HG03095 (cell line): ENCODE measurements around the gene ARFIP1.
"Not testable (repeated sequence)": the region's sequence is repeated elsewhere in the genome, so short reads cannot be mapped to it uniquely, and the experiment has no call there.

Source experiments
- ATAC-seq: cut with Tn5 transposase; IDR thresholded peaks from one replicate; pipeline ENCODE4 v1.9.1; 2021; ENCODE audit warnings: moderate library complexity; ENCODE audit not compliant: unreplicated experiment

Gene ARFIP1

DNA sequence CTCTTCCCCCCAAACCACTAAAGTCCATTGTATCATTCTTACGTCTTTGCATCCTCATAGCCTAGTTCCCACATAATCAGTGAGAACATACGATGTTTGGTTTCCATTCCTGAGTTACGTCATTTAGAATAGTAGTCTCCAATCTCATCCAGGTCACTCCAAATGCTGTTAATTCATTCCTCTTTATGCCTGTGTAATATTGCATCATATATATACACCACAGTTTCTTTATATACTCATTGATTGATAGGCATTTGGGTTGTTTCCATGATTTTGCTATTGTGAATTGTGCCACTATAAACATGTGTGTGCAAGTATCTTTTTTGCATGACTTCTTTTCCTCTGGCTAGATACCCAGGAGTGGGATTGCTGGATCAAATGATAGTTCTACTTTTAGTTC lies 57.2 kb downstream of the ARFIP1 start:
- no peak for ATAC-seq

DNA sequence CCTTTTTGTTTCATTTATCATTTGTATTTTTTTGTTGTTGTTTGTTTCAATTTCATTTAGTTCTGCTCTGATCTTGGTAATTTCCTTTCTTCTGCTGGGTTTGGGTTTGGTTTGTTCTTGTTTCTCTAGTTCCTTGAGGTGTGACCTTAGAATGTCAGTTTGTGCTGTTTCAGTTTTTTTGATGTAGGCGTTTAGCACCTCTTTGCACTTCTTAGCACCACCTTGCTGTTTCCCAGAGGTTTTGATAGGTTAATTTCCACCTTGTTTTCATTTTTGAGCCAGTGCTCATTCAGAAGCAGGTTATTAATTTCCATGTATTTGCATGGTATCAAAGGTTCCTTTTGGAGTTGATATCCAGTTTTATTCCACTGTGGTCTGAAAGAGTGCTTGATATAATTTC lies 60.0 kb downstream of the ARFIP1 start:
- ATAC-seq = not testable (repeated sequence)

DNA sequence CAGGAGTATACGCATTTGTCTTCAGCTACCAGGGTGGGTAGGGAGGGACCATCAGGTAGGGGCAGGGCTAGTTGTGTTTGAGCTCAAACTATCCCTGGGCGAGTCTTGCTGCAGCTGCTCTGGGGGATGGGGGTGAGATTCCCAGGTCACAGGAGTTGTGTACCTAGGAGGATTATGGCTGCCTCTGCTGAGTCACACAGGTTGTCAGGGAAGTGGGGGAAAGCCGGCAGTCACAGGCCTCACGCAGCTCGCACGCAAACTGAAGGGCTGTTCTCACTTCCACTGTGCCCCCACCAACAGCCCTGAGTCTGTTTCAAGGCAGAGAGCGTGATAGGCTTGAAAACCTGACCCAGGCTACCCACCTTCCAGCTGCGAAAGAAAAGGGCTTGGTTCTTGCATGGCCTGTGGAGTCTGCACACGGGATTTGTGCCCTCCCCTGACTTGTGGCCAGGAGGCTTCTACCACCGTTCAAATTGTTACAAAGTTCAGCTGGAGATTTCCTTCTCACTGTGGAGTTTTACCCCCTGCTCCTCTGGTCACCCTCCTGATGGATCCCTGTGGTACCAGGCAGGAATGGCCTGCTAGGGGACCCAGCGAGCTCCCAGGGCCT lies 63.8 kb downstream of the ARFIP1 start:
- ATAC-seq = no peak

DNA sequence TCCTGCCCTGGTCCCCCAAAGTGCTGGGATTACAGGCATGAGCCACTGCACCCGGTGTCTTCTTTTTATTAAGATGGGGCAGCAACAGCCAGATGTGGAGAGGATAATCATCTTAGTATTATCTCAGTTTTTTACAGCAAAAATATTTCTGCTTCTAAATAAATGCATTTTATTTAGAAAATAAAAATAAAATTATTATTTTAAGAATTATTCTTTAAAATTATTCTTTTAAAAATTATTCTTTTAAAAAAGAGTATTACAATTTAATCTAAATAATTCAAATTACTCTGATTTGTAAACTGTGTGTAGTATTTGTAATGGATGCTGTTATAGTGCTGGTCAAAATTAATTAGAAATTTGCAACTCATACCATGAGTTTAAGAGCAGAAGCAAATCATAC lies 67.6 kb downstream of the ARFIP1 start:
- no peak for ATAC-seq

DNA sequence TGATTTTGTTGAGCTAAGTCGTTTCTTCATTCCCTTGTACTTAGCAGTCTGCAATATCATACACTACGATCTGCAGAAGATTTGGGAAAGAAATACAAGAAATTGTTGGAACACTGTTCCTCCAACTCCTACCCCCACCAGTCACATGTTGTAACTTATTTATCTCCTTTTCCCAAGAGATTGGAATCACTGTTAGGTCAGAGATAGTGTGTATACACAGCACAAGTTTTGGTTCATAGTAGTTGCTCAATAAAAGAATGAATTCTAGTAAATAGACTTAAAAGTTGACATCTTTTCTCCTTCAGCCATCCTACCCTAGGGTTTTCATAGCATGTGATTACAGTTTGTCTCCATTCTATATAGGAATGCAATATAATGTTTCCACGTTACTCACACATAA lies 68.8 kb downstream of the ARFIP1 start:
- no peak for ATAC-seq

DNA sequence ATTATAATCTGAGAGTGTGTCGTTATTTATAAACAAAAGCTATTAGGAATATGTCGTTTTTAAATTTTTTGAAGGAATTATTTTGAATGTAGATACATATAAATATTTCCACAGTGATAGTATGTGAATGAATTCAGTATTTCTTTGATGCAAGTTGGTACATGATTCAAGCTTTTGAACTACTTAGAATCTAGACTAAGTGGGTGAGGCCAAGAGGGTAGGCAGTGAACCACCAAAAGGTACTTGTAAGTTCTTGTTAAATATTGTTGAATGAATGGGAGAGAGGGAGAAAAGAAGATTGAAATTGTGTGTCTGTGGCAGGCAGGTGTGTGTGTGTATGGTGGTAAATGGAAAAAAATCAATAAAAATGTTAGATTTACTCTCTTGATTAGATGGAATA lies 69.6 kb downstream of the ARFIP1 start:
- no peak for ATAC-seq

DNA sequence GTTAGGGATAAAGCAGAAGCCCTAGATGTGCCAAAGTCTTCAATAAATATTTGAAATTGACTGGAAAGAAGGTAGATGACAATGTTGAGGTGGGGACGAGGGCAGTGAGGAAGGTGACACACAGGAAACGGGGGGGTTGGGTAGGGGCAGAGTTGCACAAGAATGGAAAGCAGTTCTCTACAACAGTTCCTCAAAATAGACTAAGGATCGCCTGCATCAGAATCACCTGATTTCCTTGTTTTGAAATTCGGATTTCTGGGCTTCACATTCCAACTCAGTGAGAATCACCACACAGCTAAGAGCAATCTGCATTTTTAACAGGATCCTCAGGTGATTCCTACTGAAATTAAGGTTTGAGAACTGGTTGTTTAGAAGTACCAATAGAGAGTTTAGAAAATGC lies 70.6 kb downstream of the ARFIP1 start:
- no peak for ATAC-seq

DNA sequence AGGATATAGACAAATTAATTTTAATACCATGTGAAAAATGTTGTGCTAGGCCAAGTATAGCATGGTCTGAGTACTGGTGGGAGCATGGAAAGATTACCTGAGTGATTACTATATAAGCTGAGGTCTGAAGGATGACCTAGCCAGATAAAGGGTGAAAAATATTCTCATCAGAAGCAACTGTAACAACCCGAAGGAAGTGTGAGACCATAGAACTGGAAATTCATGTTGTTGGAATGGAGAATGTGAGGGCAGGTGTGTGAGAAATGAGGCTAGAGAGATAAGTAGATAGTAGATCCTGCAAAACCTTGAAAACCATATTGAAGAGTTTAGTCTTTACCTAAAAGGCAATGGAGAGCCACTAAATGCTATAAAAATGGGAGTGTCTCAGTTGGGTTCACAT lies 71.5 kb downstream of the ARFIP1 start:
- ATAC-seq = no peak

DNA sequence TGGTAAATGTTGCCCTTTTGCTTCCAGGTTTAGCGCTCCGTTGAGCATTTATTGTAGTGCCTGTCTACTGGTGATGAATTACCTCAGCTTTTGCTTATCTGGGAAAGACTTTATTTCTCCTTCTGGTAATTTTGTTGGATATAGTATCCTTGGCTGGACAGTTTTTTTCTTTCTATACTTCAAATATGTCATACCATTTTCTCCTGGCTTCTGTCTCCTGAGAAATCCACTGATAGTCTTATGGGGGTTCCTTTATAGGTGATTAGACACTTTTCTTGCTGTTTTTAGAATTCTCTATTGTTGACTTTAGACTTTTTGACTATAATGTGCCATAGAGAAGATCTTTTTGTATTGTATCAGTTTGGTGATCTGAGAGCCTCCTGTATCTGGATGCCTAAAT lies 73.5 kb downstream of the ARFIP1 start:
- no peak for ATAC-seq

DNA sequence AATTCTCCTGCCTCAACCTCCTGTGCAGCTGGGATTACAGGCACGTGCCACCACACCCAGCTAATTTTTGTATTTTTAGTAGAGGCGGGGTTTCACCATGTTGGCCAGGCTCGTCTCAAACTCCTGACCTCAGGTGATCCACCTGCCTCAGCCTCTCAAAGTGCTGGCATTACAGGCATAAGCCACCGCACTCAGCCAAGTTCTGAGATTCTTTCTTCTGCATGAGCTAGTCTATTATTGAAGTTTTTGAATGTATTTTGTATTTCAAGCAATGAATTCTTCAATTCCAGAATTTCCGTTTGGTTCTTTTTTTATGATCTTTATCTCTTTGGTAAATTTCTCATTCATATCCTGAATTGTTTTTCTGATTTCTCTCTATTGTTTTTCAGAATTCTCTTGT lies 74.3 kb downstream of the ARFIP1 start:
- ATAC-seq = not testable (repeated sequence)

DNA sequence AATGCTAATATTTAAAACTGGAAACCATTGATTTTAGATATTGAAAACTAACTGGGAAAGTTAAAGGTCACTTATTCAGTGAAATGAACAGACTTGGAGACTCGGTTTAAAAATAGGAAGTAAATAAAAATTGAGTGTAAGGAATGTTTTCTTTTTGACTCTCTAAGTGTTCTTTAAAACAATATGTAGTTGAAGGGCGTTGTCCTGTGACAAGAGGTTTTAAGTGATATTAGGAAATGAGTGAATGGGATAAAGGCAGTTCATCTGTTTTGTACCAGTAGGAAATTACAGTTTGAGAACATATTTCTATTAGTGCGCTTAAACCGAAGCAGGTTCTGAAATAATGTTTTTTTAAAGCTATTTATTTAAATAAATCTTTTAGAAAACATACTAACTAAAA lies 77.2 kb downstream of the ARFIP1 start:
- no peak for ATAC-seq

DNA sequence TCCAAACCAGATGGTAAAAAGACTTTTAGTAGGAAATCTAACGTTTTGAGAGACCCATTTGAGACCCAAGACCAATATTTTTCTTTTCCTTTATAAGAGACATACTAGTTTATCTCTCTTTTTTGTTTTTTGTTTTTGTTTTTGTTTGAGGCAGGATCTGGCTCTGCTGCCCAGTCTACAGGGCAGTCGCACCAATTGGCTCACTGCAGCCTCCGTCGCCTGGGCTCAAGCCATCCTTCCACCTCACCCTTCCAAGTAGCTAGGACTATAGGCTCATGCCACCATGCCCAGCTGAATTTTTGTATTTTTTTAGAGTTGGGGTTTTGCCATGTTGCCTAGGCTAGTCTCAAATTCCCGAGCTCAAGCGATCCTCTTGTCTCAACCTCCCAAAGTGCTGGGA lies 79.2 kb downstream of the ARFIP1 start:
- ATAC-seq = no peak

DNA sequence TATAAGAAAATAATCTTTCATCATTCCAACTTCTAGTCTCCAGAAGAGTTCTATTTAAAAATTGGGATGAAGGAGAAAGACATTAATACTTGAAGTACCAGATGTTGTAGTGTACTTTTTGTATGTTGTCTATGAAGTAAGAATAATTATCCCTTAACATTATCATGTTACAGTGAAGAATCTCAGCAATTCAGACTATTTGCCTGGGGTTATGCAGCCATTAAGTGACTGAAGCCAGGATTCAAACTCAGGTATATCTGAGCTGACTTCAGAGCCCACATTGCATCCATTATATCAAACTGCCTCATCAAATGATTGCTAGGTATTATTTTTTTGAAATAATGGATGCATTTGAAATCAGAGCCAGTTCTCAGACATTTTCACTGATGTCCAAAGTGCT lies 80.3 kb downstream of the ARFIP1 start:
- no peak for ATAC-seq

DNA sequence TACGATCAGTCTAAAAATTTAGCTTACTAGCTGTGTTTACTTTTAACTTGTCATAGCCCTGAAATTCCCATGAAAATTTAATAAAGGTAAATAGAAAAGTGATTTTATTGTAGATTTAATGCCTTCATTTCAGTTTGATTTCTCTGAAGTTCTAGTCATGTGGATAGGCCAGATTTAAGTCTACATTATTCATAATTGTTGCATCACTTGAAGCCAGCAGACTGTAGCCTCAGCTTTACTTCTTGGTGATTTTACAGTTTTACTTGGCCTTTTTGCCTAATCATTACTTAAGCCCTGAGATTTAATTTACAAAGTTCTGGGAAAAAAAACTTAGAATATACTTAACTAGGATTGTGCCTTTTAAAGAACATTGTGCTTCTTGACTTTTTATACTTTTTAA lies 82.9 kb downstream of the ARFIP1 start:
- no peak for ATAC-seq

DNA sequence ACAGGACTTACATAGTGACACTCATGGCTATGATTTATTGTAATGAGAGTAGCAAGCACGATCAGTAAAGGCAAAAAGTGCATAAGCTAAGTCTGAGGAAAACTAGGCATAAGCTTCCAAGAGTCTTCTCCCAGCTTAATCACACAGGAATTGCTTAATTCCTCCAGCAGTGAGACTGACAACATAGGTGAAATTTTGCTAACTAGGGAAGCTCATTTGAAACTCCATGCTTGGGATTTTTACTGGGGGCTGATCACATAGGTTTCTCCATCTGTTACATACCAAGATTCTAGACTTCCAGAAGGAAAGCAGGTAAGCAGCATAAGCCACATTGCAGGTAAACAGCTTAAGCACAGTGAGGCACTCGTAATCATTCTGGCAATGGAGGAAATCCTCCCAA lies 84.6 kb downstream of the ARFIP1 start:
- no peak for ATAC-seq

DNA sequence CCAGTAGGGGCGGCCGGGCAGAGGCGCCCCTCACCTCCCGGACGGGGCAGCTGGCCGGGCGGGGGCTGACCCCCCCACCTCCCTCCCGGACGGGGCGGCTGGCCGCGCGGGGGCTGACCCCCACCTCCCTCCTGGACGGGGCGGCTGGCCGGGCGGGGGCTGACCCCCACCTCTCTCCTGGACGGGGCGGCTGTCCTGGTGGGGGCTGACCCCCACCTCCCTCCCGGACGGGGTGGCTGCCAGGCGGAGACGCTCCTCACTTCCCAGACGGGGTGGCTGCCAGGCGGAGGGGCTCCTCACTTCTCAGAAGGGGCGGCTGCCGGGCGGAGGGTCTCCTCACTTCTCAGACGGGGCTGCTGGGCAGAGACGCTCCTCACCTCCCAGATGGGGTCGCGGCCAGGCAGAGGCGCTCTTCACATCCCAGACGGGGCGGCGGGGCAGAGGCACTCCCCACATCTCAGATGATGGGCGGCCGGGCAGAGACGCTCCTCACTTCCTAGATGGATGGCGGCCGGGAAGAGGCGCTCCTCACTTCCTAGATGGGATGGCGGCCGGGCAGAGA lies 86.8 kb downstream of the ARFIP1 start:
- not testable (repeated sequence) for ATAC-seq

DNA sequence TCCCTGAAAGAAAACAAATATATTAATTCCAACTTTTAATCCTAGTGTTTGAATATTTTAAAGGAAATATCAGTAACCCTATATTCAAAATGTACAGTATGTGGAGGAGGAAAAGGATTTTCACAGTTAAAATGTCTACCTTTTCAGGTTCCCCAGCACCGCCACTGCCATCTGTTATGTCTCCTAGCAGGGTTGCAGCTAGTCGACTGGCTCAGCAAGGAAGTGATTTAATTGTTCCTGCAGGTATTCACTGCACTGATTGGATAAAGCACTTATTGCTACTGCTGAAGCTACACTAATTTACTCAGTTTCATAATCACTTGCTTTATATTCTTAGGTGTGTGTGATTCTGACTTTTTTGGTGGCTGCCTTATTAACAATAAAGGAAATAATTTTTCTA lies 90.9 kb downstream of the ARFIP1 start:
- no peak for ATAC-seq

DNA sequence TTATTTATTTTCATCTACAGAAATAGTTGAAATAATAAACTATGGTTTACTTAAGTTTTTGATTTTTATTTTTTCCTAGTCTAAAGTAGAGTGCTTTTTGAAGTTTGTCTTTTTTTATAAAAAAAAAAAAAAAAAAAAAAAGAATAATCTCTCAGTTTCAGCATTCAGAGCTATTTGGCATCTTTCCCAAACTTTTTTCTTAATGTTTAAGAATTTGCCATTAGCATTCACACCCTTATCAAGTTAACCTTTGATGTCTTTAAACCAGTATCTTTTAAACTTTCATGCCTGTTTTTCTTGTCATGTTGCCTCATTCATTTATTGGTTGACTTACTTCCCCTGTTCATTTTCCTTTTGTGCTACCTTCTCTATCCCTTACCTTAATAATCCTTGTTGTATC lies 95.5 kb downstream of the ARFIP1 start:
- no peak for ATAC-seq

DNA sequence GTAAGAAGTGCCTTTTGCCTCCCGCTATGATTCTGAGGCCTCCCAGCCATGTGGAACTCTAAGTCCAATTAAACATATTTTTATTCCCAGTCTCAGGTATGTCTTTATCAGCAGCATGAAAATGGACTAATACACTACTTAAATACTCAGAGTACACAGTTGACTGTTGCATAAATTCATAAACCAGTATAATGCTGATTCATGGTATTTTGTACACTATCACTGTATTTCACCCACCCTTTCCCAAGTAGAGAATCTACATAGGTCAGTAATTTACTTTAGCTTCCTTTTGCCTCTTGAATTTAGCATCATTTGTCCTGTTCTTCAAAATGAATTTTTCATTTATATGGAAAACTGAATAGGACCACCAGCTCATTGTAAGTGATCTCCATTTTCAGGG lies 98.1 kb downstream of the ARFIP1 start:
- no peak for ATAC-seq

DNA sequence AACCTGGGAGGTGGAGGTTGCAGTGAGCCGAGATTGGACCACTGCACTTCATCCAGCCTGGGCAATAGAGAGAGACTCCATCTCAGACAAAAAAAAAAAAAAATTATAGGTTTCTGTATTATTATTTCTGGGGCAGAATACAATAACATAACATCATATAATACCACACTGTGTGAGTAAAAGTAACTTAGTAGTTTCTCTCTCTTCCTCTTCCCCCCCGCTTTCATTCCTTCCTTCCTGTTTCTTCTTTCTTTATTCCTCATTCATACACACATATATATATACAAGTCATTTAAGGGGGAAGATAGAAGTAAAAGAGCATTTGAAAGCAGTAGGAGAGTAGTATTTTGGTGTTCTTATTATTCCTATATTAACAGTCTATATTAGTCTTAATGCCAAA lies 100.5 kb downstream of the ARFIP1 start:
- no peak for ATAC-seq

DNA sequence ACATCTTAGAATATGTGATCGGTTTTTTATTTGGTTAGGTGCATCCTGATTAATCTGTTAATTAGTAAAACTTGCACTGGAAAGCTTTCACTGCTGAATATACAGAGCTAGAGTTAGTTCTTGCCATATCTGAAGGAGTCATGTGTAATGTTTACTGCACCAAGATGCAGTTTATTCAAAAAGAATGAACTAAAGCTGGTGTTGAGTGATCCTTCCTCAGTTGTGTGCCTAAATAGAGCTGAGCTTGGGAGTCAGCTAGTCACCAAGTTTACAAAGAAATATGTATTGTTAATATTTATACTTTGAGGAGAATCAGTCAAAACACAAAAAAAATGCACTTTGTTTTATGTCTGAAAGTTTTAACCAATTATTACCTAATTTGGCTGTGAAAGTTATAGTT lies 102.2 kb downstream of the ARFIP1 start:
- ATAC-seq = no peak

DNA sequence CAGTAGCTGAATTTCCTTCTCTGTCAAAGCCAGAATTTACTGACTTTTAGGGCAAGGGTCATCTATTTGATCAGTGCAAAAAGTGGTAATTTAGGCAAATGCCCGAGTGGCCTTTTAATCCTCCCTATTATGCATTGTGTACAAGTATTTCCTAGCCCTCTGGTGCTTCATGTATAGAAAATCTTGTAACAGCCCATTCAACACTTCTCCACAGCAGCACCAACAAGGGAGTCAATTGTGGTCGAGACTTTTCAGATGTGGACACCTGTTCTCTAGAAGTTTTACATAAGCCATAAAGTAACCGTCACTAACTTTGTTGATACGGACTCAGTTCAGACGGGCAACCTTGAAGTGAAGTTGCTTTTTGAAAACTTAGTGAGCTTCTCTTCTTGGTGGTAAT lies 105.4 kb downstream of the ARFIP1 start:
- no peak for ATAC-seq

DNA sequence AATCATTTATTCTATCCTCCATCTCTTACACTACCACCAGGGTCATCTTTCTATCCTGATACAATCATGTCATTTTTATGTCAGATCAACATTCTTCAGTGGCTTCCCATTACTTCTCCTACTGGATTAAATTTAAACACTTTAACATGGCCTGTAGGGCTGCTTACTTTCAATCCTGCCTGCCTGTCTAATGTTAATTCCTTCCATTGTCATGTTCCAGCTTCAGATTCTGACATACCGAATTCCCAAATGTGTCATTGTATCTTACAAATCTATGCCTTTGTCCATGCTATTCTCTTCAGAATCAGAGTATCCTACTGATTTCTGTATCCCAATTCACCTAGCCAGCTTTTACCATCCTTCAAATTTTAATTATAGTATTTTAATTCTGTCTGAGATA lies 106.4 kb downstream of the ARFIP1 start:
- ATAC-seq = no peak
